OCI-LY3 (cell line): Measurements from ENCODE around the gene TRERF1.
A peak's percentile ranks its signal among the peaks of the same experiment; 100 is the strongest.

ENCODE experiments used
- H2AFZ ChIP-seq: fragments of 200-600, 300-600 bp; shearing (Covaris generic); 2 replicates; pipeline ENCODE4 v1.6.0; 2014; ENCODE audit warnings: antibody characterized with exemption, low read depth, low read length
- H3K27ac ChIP-seq: fragments of 200-600, 300-600 bp; sonication (generic); 2 replicates; pipeline ENCODE4 v1.5.1; 2014; ENCODE audit warnings: mild to moderate bottlenecking, low read length, moderate library complexity, mixed read lengths
- H3K27me3 ChIP-seq: fragments of 200-600, 300-600 bp; sonication (generic); 2 replicates; pipeline ENCODE4 v1.6.1; 2014; ENCODE audit warnings: low read depth, low read length, mixed read lengths
- H3K36me3 ChIP-seq: fragments of 200-600, 300-600 bp; sonication (generic); replicated peaks from 2 replicates; pipeline ENCODE3; 2014; ENCODE audit warnings: low read depth, low read length, mixed read lengths
- H3K4me1 ChIP-seq: fragments of 300-600, 200-600 bp; sonication (generic); 2 replicates; pipeline ENCODE4 v1.6.1; 2014; ENCODE audit warnings: low read length, mixed read lengths
- H3K4me2 ChIP-seq: fragments of 200-600, 300-600 bp; sonication (generic); 2 replicates; pipeline ENCODE4 v1.6.1; 2014; ENCODE audit warnings: low read length, mixed read lengths
- H3K4me3 ChIP-seq: fragments of 300-600, 200-600 bp; sonication (generic); 2 replicates; pipeline ENCODE4 v1.5.1; 2014; ENCODE audit warnings: antibody characterized with exemption, mild to moderate bottlenecking, low read length, moderate library complexity
- H3K79me2 ChIP-seq: fragments of 300-600, 200-600 bp; shearing (Covaris generic); 2 replicates; pipeline ENCODE4 v1.6.1; 2014; ENCODE audit warnings: mild to moderate bottlenecking, low read length, mixed read lengths
- H3K9ac ChIP-seq: fragments of 300-600, 200-600 bp; shearing (Covaris generic); 2 replicates; pipeline ENCODE4 v1.6.0; 2014; ENCODE audit warnings: mild to moderate bottlenecking, low read length, moderate library complexity
- H3K9me3 ChIP-seq: fragments of 200-600, 300-600 bp; shearing (Covaris generic); 2 replicates; pipeline ENCODE4 v1.6.1; 2014; ENCODE audit warnings: low read length, mixed read lengths; ENCODE audit not compliant: insufficient read depth
- H4K20me1 ChIP-seq: fragments of 200-600, 300-600 bp; sonication (generic); 2 replicates; pipeline ENCODE4 v1.6.1; 2016; ENCODE audit warnings: low read length, mixed read lengths; ENCODE audit not compliant: insufficient read depth
- CTCF ChIP-seq: fragments of 200-600, 300-600 bp; sonication (generic); IDR thresholded peaks from 2 replicates; pipeline ENCODE4 v1.5.1; 2014; ENCODE audit warnings: antibody characterized with exemption, low read length, low read depth
- EZH2phosphoT487 ChIP-seq: fragments of 200-600 bp; shearing (Covaris generic); IDR thresholded peaks from 2 replicates; pipeline ENCODE4 v1.6.1; 2018; ENCODE audit warnings: antibody characterized with exemption, mixed run types, low read depth

The TRERF1 gene

GRCh38 chr6:42449917-42450476 is 1.7 kb downstream of the TRERF1 start:
- no peaks in the 10 kb centered on the region for H3K9me3 ChIP-seq
- H3K27ac ChIP-seq: peak overlapping the region; percentile 91
- peaks cover 31% of the 10 kb centered on the region for H3K36me3 ChIP-seq
- no peak overlapping the region for H2AFZ ChIP-seq
- H3K79me2 ChIP-seq: peaks cover 69% of the 10 kb centered on the region
- no peaks in the 10 kb centered on the region for H3K27me3 ChIP-seq
- peak overlapping the region; percentile 93 for H3K4me3 ChIP-seq
- peaks cover 32% of the 10 kb centered on the region for H3K4me1 ChIP-seq
- 0 out of 2 replicates have a peak, but pooled peaks cover 13% of the 10 kb centered on the region for H4K20me1 ChIP-seq
- H3K9ac ChIP-seq: peak overlapping the region; percentile 100
- peak overlapping the region; percentile 92 for H3K4me2 ChIP-seq
- TF ChIP-seq EZH2phosphoT487: no peak
- TF ChIP-seq CTCF: peak; percentile 24

GRCh38 chr6:42448927-42449659 is 2.6 kb downstream of the TRERF1 start:
- Histone ChIP-seq H3K27ac (no peak overlapping the region), H3K9ac (no peak overlapping the region), H3K4me3 (no peak overlapping the region), H3K9me3 (no peaks in the 10 kb centered on the region), H2AFZ (no peak overlapping the region), H3K27me3 (no peaks in the 10 kb centered on the region), H3K36me3 (peaks cover 31% of the 10 kb centered on the region), H3K79me2 (peaks cover 76% of the 10 kb centered on the region), H3K4me2 (peak overlapping the region; percentile 92), H4K20me1 (0 out of 2 replicates have a peak, but pooled peaks cover 13% of the 10 kb centered on the region), H3K4me1 (peaks cover 30% of the 10 kb centered on the region)
- TF ChIP-seq EZH2phosphoT487: no peak
- TF ChIP-seq CTCF: no peak

GRCh38 chr6:42448391-42448790 is 3.3 kb downstream of the TRERF1 start:
- no peak overlapping the region for H3K9ac ChIP-seq

More at GRCh38 chr6:42448391-42448790, 3.3 kb downstream of the TRERF1 start:
- Histone ChIP-seq H3K4me1 (peaks cover 29% of the 10 kb centered on the region), H3K4me2 (no peak overlapping the region), H3K9me3 (no peaks in the 10 kb centered on the region), H3K36me3 (peaks cover 31% of the 10 kb centered on the region), H4K20me1 (0 out of 2 replicates have a peak, but pooled peaks cover 13% of the 10 kb centered on the region), H2AFZ (no peak overlapping the region), H3K27ac (no peak overlapping the region), H3K79me2 (peaks cover 83% of the 10 kb centered on the region), H3K27me3 (no peaks in the 10 kb centered on the region), H3K4me3 (no peak overlapping the region)
- TF ChIP-seq CTCF: no peak
- TF ChIP-seq EZH2phosphoT487: no peak
